A549 (cell line): ENCODE measurements around the gene HMCN1. TPM values are rescaled to one million over a fixed set of nuclear protein-coding genes. Genes with fewer than 3 reads are reported as not detected.
"Not testable (repeated sequence)": the region's sequence is repeated elsewhere in the genome, so short reads cannot be mapped to it uniquely, and the experiment has no call there.

ENCODE experiments used
- ATAC-seq, 2 experiments: fragments of 200-7000 bp in 1 of 2; fragments of >200 bp in 1 of 2; cut with Nextera tagmentation in 1 of 2; cut with Tn5 transposase in 1 of 2; 3 replicates each; pipeline versions ENCODE4 v1.8.0 to v1.9.1; 2018 to 2020; ENCODE audit warnings: mild to moderate bottlenecking in 1 of 2, moderate library complexity in 1 of 2
- CTCF ChIA-PET: fragments of 300-600 bp; sonication (Branson Sonifier 250); formaldehyde crosslinking; extraction: SDS; loops from one replicate; lab custom pipeline; 2021; ENCODE audit warnings: antibody characterized with exemption, inconsistent platforms; lab: Yijun Ruan, JAX
- POLR2A ChIA-PET: fragments of 350-600 bp; formaldehyde crosslinking; extraction: SDS; loops from one replicate; lab custom pipeline; 2021; ENCODE audit warnings: antibody characterized with exemption, inconsistent platforms; lab: Yijun Ruan, JAX
- DNase-seq, 2 experiments: peaks; one replicate each; pipeline versions ENCODE4 v3.0.0 to v3.0.0-alpha.2; 2011 to 2016; ENCODE audit warnings: low read depth in 1 of 2, low spot score in 1 of 2
- FAIRE-seq: peaks from 2 replicates; lab custom pipeline; 2011; peaks lifted over from hg19 to GRCh38; lab: Jason Lieb, UNC
- H3K27ac ChIP-seq, 2 experiments: fragments of >200 bp; sonication (Bioruptor Twin); formaldehyde crosslinking; 3 replicates each; pipeline ENCODE4 v1.5.1; 2016 to 2017
- H3K4me1 ChIP-seq: fragments of >200 bp; sonication (Bioruptor Twin); formaldehyde crosslinking; 3 replicates; pipeline ENCODE4 v1.6.1; 2016
- H3K4me2 ChIP-seq: fragments of >200 bp; sonication (Bioruptor Twin); formaldehyde crosslinking; 3 replicates; pipeline ENCODE4 v1.6.1; 2016
- H3K4me3 ChIP-seq: fragments of >200 bp; sonication (Bioruptor Twin); formaldehyde crosslinking; 3 replicates; pipeline ENCODE4 v1.5.1; 2016
- H3K9me3 ChIP-seq: fragments of >200 bp; sonication (Bioruptor Twin); formaldehyde crosslinking; 3 replicates; pipeline ENCODE4 v1.6.1; 2016
- CEBPB ChIP-seq, 2 experiments: fragments of >200 bp in 1 of 2; sonication (Bioruptor Twin) in 1 of 2; formaldehyde crosslinking in 1 of 2; IDR thresholded peaks; 2 replicates each; pipeline ENCODE4 v1.6.1; 2012 to 2016
- EHF ChIP-seq: fragments of 250-450 bp; sonication (Bioruptor Pico); IDR thresholded peaks from 2 replicates; pipeline ENCODE4 v1.5.0; 2020; ENCODE audit warnings: mild to moderate bottlenecking
- EP300 ChIP-seq, 2 experiments: fragments of >200 bp; sonication (Bioruptor Twin); formaldehyde crosslinking; IDR thresholded peaks; 2 replicates in 1 of 2; 3 replicates in 1 of 2; pipeline ENCODE4 v1.6.1; 2016 to 2017
- ESRRA ChIP-seq: fragments of 150-350 bp; IDR thresholded peaks from 2 replicates; pipeline ENCODE4 v1.6.1; 2014; ENCODE audit warnings: mild to moderate bottlenecking, low read length, borderline replicate concordance
- FOSB ChIP-seq: fragments of 250-450 bp; sonication (Bioruptor Pico); IDR thresholded peaks from 2 replicates; pipeline ENCODE4 v1.5.0; 2020; ENCODE audit warnings: mild to moderate bottlenecking, moderate library complexity
- FOXS1 ChIP-seq: fragments of 250-450 bp; sonication (Bioruptor Pico); IDR thresholded peaks from 2 replicates; pipeline ENCODE4 v1.5.0; 2020; ENCODE audit warnings: mild to moderate bottlenecking, moderate library complexity
- GATA3 ChIP-seq: IDR thresholded peaks from 2 replicates; pipeline ENCODE4 v1.6.1; 2012; ENCODE audit warnings: borderline replicate concordance
- HDAC2 ChIP-seq: fragments of 200-600 bp; sonication (generic); IDR thresholded peaks from 2 replicates; pipeline ENCODE4 v1.6.1; 2016
- HOXA7 ChIP-seq: fragments of 250-450 bp; sonication (Bioruptor Pico); IDR thresholded peaks from 2 replicates; pipeline ENCODE4 v1.5.0; 2020; ENCODE audit warnings: mild to moderate bottlenecking, moderate library complexity
- HOXB5 ChIP-seq: fragments of 250-450 bp; sonication (Bioruptor Pico); IDR thresholded peaks from 2 replicates; pipeline ENCODE4 v1.5.0; 2020; ENCODE audit warnings: mild to moderate bottlenecking, moderate library complexity
- MAFK ChIP-seq: fragments of 450-650 bp; IDR thresholded peaks from 2 replicates; pipeline ENCODE4 v1.6.1; 2014; ENCODE audit not compliant: partially characterized antibody
- MAZ ChIP-seq: fragments of 150-350 bp; IDR thresholded peaks from 2 replicates; pipeline ENCODE4 v1.6.1; 2014; ENCODE audit warnings: antibody characterized with exemption, low read depth, low read length, borderline replicate concordance
- MYC ChIP-seq: IDR thresholded peaks from 2 replicates; pipeline ENCODE4 v1.6.1; 2012; ENCODE audit warnings: mild to moderate bottlenecking, inconsistent platforms, low read length, improper control_type of control experiment, borderline replicate concordance
- NFE2L2 ChIP-seq: fragments of 150-350 bp; conservative IDR thresholded peaks from 2 replicates; pipeline ENCODE4 v1.6.1; 2014; ENCODE audit warnings: low read length
- NR3C1 ChIP-seq: fragments of >200 bp; sonication (Bioruptor Twin); formaldehyde crosslinking; IDR thresholded peaks from 3 replicates; pipeline ENCODE4 v1.6.1; 2017
- POLR2A ChIP-seq: IDR thresholded peaks from 2 replicates; pipeline ENCODE4 v1.6.1; 2012; ENCODE audit warnings: mild to moderate bottlenecking, low read length
- POLR2AphosphoS2 ChIP-seq: conservative IDR thresholded peaks from 2 replicates; pipeline ENCODE4 v1.6.1; 2012; ENCODE audit warnings: low read length, improper control_type of control experiment, inconsistent platforms
- RAD21 ChIP-seq, 2 experiments: fragments of >200 bp in 1 of 2; sonication (Bioruptor Twin) in 1 of 2; formaldehyde crosslinking in 1 of 2; IDR thresholded peaks in 1 of 2; conservative IDR thresholded peaks in 1 of 2; 2 replicates in 1 of 2; 3 replicates in 1 of 2; pipeline ENCODE4 v1.6.1; 2012 to 2018; ENCODE audit warnings: inconsistent platforms in 1 of 2
- REST ChIP-seq: fragments of 200-600 bp; sonication (generic); IDR thresholded peaks from 2 replicates; pipeline ENCODE4 v1.6.1; 2016; ENCODE audit warnings: antibody characterized with exemption, mild to moderate bottlenecking, moderate library complexity
- RFX5 ChIP-seq: fragments of 450-650 bp; IDR thresholded peaks from 2 replicates; pipeline ENCODE4 v1.7.1; 2014; ENCODE audit warnings: antibody characterized with exemption, mild to moderate bottlenecking, moderate library complexity
- SMC3 ChIP-seq: fragments of >200 bp; sonication (Bioruptor Twin); formaldehyde crosslinking; IDR thresholded peaks from 3 replicates; pipeline ENCODE4 v1.6.1; 2018; ENCODE audit warnings: inconsistent platforms
- TFCP2L1 ChIP-seq: fragments of 250-450 bp; sonication (Bioruptor Pico); IDR thresholded peaks from 2 replicates; pipeline ENCODE4 v1.5.0; 2021; ENCODE audit warnings: mild to moderate bottlenecking
- ZSCAN20 ChIP-seq: fragments of 250-450 bp; sonication (Bioruptor Pico); IDR thresholded peaks from 2 replicates; pipeline ENCODE4 v1.8.0; 2022; ENCODE audit warnings: mild to moderate bottlenecking, moderate library complexity
- WGBS: methylation state at CpG from one replicate; pipeline ENCODE4 v1.1.6; 2017; ENCODE audit errors: missing lambda C conversion rate; 5-methylcytosine and 5-hydroxymethylcytosine counted together
- polyA plus RNA-seq, 4 experiments: library from polyadenylated mRNA; depleted of rRNA in 3 of 4; stranded (reverse); fragments of >200 nt; fragmentation: RNase III in 1 of 4; extraction: RNeasy Plus Mini Kit Qiagen cat#74134 plus additional on column Dnase treatment in 1 of 4; gene quantifications; 2 replicates in 3 of 4; 3 replicates in 1 of 4; pipeline ENCODE4 v1.2.3, GENCODE V29; 2011 to 2017
- TF ChIP-seq, protein P1 (sequence below): IDR thresholded peaks from 2 replicates; pipeline ENCODE4 v1.6.1; 2012
- TF ChIP-seq, protein P2 (sequence below): fragments of 450-650 bp; IDR thresholded peaks from 2 replicates; pipeline ENCODE4 v1.6.1; 2014; ENCODE audit warnings: antibody characterized with exemption
- TF ChIP-seq, protein P3 (sequence below): fragments of >200 bp; sonication (Bioruptor Twin); formaldehyde crosslinking; IDR thresholded peaks from 3 replicates; pipeline ENCODE4 v1.5.1; 2016

The HMCN1 gene
- polyA plus RNA-seq, 2 of the 4 experiments (the other 2 are of a cell fraction) = 0.03 to 0.06 TPM

DNA sequence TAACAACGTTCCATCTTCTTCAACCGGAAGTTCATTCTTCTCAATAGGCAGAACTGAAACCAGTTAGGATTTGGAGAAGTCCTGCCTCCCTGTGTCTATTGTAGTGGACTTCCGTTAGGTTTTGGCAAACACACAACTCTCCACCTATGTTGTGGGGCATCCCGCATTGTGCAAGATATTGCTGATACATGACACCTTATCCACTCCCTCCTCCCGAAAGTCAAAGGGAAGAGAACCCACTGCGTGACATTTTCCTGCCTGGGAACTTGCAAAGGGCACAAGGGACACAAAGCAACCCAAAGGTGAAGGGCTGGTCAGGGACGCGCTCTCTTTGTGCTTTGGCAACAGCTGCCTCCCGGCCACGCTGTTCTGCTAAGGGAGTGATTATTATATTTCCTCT, 476.1 kb downstream of the HMCN1 start:
- TF ChIP-seq RFX5 (no peak), ZSCAN20 (CRISPR knock-in tag) (no peak), HDAC2 (no peak), MYC (no peak), TFCP2L1 (CRISPR knock-in tag) (no peak), HOXA7 (no peak), GATA3 (no peak), HOXB5 (CRISPR knock-in tag) (no peak), MAZ (no peak), NFE2L2 (no peak), CEBPB (IDR thresholded peaks at IDR 0.05) (no peak), REST (no peak), FOXS1 (no peak), ESRRA (no peak), POLR2AphosphoS2 (no peak), MAFK (no peak)
- TF ChIP-seq, protein P1, sequence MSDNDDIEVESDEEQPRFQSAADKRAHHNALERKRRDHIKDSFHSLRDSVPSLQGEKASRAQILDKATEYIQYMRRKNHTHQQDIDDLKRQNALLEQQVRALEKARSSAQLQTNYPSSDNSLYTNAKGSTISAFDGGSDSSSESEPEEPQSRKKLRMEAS = no peak
- TF ChIP-seq, protein P2, sequence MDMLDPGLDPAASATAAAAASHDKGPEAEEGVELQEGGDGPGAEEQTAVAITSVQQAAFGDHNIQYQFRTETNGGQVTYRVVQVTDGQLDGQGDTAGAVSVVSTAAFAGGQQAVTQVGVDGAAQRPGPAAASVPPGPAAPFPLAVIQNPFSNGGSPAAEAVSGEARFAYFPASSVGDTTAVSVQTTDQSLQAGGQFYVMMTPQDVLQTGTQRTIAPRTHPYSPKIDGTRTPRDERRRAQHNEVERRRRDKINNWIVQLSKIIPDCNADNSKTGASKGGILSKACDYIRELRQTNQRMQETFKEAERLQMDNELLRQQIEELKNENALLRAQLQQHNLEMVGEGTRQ = no peak
- DNase-seq = no peak
- Histone ChIP-seq H3K27ac (no peak overlapping the region), H3K4me2 (no peak overlapping the region), H3K9me3 (no peaks in the 10 kb centered on the region), H3K4me3 (no peak overlapping the region), H3K4me1 (no peaks in the 10 kb centered on the region; the same call in 2 of the 3 replicates)
- no peak for FAIRE-seq
- ChIA-PET POLR2A (no interaction called here), CTCF (interaction anchor here (0.7 to 1.7 kb wide), 6 partner anchors 9 to 489 kb away, joined by 3 to 9 read pairs (median 4); no protein-coding TSS in a partner anchor)
- WGBS = 85% methylated on average over 10 of the region's 10 CpGs
- no peak for ATAC-seq

- CTCF ChIA-PET = interaction anchor here (1.5 to 1.7 kb wide), 3 partner anchors 56 to 491 kb away, joined by 4 to 9 read pairs (median 7); no protein-coding TSS in a partner anchor
- DNase-seq, H3K4me3 ChIP-seq, H3K4me1 ChIP-seq, FAIRE-seq, H3K4me2 ChIP-seq, H3K9me3 ChIP-seq, POLR2A ChIA-PET, H3K27ac ChIP-seq, ATAC-seq: not testable (repeated sequence)
Measured at GRCh38 chr1:186211583-186211982, 477.4 kb downstream of the HMCN1 start.

- ChIA-PET CTCF (interaction anchor here (0.6 to 2.8 kb wide), 43 partner anchors 9 to 1048 kb away, joined by 3 to 17 read pairs (median 3); no protein-coding TSS in a partner anchor), POLR2A (no interaction called here)
- WGBS = 17% methylated on average over 4 of the region's 4 CpGs
- Histone ChIP-seq H3K9me3 (no peaks in the 10 kb centered on the region), H3K27ac (no peak overlapping the region), H3K4me3 (no peak overlapping the region), H3K4me1 (no peaks in the 10 kb centered on the region; the same call in 2 of the 3 replicates), H3K4me2 (no peak overlapping the region)
- ATAC-seq = peak; percentile 97 to 99
- DNase-seq = peak; percentile 72 to 92
- peak; percentile 28 for FAIRE-seq
- no peak for TF ChIP-seq EP300 (IDR thresholded peaks at IDR 0.05)
- no peak for TF ChIP-seq FOSB (CRISPR knock-in tag)
- TF ChIP-seq RAD21 (conservative IDR thresholded peaks at IDR 0.05 in 1 of 2, IDR thresholded peaks at IDR 0.05 in 1 of 2) = peak; percentile 98 to 99
- no peak for TF ChIP-seq NR3C1
- peak; percentile 97 for TF ChIP-seq SMC3
- no peak for TF ChIP-seq EHF
- no peak for TF ChIP-seq POLR2A
- TF ChIP-seq, protein P3, sequence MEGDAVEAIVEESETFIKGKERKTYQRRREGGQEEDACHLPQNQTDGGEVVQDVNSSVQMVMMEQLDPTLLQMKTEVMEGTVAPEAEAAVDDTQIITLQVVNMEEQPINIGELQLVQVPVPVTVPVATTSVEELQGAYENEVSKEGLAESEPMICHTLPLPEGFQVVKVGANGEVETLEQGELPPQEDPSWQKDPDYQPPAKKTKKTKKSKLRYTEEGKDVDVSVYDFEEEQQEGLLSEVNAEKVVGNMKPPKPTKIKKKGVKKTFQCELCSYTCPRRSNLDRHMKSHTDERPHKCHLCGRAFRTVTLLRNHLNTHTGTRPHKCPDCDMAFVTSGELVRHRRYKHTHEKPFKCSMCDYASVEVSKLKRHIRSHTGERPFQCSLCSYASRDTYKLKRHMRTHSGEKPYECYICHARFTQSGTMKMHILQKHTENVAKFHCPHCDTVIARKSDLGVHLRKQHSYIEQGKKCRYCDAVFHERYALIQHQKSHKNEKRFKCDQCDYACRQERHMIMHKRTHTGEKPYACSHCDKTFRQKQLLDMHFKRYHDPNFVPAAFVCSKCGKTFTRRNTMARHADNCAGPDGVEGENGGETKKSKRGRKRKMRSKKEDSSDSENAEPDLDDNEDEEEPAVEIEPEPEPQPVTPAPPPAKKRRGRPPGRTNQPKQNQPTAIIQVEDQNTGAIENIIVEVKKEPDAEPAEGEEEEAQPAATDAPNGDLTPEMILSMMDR = peak; percentile 96
Measured at GRCh38 chr1:186212568-186213224, 478.5 kb downstream of the HMCN1 start.
